Measurements from ENCODE around the gene HFM1.
"Not testable (repeated sequence)": the region's sequence is repeated elsewhere in the genome, so short reads cannot be mapped to it uniquely, and the experiment has no call there.

HFM1 gene

DNA sequence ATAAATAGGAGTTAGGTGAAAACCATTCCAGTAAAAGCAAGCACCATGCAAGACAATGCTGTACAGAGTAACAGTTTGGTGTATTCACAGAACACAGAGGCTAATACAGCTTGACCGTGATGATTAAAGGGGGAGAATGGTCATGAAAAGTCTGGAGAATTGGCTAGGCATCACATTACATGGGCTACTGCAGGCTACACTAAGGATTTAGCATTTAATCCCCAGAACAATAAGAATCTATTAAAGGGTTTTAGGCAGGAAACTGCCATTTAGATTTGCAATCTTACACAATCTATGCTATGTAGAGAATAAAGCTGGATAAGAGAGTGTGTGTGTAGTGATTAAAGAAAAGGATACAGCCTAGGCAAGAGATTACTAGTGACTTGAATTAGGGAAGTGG lies 30.6 kb downstream of the HFM1 start:
- no peak for DNase-seq (ENCODE audit: low read depth in 2 of 2)

DNA sequence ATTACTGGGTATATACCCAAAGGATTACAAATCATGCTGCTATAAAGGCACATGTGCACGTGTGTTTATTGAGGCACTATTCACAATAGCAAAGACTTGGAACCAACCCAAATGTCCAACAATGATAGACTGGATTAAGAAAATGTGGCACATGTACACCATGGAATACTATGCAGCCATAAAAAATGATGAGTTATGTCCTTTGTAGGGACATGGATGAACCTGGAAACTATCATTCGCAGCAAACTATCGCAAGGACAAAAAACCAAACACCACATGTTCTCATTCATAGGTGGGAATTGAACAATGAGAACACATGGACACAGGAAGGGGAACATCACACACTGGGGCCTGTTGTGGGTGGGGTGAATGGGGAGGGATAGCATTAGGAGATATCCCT lies 32.4 kb downstream of the HFM1 start:
- DNase-seq (ENCODE audit: low read depth in 2 of 2), result not testable (repeated sequence)

DNA sequence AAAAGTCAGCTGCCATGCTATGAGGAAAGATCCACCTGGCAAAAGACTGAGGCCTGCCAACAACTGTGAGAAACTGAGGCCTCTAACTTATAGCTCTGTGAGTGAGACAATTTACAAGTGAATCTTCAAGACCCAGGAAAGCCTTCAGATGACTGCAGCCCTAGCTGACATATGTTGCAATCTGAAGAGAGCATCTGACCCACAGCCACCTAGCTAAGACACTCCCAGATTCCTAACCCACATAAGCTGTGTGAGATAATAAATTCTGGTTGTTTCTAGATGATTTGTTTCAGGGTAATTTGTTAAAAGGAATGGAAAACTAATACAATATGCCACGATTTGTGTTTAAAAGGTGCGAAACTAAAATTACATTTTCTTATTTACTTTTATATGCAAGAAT lies 55.1 kb downstream of the HFM1 start:
- DNase-seq (ENCODE audit: low read depth in 2 of 2), result no peak

DNA sequence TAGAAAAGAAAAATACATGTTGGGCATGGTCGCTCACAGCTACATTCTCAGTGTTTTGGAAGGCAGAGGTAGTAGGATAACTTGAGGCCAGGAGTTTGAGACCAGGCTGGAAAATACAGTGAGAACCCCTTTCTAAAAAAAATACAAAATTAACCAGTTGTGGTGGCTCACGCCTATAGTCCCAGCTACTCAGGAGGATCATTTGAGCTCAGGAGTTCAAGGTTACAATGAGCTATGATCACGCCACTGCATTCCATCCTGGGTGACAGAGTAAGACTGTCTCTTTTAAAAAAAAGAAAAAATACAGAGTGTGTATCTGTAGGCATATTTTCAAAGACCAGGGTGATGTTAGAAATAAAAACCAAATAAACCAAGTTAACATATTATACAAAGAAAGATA lies 57.8 kb downstream of the HFM1 start:
- no peak for DNase-seq (ENCODE audit: low read depth in 2 of 2)

DNA sequence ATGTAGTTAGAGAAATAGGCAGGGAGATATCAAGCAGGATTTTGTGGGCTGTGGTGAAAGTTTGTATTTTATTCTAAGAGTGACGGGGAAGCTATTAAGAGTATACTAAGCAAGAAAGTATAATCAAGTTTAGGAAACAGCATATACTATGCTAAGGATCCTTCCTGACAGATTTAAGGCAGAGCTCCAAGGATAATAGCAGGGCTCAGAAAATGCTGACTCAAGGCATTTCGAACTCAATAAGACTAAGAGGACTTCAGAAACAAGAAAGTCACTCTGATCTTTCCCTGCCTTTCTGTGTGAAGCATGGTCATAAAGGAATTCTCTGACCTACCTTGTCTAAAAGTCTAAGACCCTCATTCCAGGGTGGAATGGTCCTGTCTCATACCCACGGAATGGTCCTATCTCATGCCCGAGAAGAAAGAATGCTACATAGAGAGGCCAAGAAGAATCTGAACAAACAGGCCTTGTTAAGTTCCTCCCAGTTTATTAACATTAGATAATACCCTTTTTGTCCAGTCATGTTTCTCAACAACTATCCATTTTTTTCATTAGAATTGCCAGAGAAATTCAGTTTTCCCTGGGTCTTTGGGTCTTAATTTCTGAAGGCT lies 59.1 kb downstream of the HFM1 start:
- DNase-seq (ENCODE audit: low read depth in 2 of 2), result no peak

DNA sequence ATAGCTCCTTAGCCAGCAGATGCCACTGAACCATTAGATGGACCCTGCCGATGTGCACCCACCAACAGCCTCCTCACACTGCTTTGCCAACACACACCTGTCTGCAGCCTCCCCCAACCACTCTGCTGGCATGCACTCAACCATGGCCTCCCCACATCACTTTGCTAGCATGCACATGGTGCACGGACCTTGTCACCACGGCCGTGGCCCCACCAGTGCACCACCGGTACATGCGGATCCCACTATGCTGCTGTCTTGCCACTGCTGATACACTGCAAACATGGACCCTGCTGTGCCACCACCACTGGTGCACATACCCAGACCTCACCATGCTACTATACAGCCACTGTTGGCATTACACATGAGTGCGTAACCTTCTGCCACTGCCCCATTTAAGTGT lies 66.1 kb downstream of the HFM1 start:
- no peak for DNase-seq (ENCODE audit: low read depth in 2 of 2)

DNA sequence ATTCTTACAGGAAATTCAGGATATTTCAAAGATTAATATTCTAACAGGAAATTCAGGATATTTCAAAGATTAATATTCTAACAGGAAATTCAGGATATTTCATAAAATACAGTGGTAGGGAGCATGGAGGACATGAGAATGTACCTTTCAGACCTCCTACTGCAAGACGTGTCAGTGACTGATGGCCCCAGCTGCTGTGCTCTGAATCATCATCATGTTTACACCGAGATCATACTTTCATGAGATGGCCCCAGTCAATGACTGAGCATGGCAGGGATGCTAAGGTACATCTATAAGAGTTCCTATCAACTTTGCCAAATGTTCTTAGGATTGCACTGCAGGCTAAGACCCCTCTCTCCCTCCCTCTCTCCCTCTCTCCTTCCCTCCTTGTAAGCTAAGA lies 69.0 kb downstream of the HFM1 start:
- no peak for DNase-seq (ENCODE audit: low read depth in 2 of 2)

DNA sequence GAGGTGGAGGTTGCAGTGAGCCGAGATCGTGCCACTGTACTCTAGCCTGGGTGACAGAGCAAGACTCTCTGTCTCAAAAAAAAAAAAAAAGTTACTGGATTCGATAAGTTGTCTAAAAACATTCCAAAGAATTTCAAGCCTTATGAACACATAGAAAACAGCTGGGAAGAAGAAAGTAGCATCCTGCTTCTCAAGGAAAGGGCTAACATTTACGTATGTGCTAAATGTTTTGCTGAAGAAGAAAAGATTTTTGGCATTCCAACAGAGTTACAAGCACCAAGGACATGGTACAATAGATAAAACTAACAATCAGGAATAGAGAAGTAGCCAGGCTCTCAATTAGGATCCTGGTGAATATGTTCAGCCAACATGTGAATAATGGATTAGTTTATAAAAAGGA lies 69.8 kb downstream of the HFM1 start:
- DNase-seq (ENCODE audit: low read depth in 2 of 2), result no peak

DNA sequence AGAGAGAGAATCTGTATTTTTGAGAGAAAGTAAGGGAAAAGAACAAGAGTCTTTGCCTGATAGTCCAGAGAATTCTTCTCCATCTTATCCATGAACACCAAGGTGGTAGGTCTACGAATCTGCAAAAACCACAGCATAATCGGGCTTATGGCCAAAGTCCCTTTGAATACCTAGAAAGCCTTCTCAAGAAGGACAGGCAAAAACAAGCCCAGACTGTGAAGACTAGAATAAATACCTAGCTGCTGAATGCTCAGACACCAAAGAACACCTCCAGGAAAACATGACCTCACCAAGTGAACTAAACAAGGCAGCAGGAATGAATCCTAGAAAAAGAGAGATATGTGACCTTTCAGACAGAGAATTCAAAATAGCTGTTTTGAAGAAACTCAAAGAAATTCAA lies 79.2 kb downstream of the HFM1 start:
- no peak for DNase-seq (ENCODE audit: low read depth in 2 of 2)

DNA sequence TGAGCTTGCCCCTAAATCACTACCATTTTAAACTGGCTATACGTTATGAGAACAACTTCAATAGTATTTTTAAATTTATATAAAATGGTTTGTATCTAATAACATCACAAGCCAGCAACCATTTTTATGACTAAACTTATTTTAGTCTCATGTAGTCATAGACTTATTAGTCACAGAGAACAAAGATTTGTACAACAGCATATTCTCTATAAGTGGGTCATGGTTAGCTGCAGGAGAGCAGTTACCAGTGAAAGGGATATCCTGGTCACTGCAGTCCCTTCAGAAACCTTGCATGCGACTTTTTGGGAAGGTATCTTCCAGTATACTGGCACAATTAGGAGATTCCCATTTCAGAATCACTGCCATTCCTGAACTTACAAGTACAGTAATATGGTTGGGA lies 90.0 kb downstream of the HFM1 start:
- DNase-seq (ENCODE audit: low read depth in 2 of 2), result no peak

DNA sequence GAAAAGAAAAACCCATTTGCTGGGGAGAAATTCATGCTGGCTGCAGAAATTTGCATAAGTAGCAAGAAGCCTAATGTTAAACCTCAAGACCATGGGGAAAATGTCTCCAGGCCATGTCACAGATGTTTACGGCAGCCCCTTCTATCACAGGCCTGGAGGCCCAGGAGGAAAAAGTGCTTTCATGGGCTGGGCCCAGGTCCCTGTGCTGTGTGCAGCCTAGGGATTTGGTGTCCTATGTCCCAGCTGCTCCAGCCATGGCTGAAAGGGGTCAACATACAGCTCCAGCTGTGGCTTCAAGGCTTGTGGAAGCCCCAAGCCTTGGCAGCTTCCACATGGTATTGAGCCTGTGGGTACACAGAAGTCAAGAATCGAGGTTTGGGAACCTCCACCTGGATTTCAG lies 93.0 kb downstream of the HFM1 start:
- DNase-seq (ENCODE audit: low read depth in 2 of 2), result no peak

DNA sequence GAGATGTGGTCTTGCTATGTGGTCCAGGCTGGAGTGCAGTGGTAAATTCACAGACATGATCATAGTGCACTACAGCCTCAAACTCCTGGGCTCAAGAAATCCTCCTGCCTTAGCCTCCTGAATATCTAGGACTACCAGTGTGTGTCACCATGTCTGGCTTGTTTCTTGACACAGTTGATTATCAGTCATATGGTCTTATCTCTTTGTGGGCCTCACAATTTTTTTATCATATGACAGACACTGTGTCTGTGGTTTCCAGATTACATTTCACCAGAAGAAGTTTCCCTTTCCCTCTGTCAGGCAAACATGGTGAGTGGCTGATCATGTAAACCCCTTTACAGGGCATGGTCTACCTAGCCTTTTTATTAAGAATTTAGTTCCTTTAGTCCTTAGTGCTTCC lies 96.1 kb downstream of the HFM1 start:
- DNase-seq (ENCODE audit: low read depth in 2 of 2), result no peak

DNA sequence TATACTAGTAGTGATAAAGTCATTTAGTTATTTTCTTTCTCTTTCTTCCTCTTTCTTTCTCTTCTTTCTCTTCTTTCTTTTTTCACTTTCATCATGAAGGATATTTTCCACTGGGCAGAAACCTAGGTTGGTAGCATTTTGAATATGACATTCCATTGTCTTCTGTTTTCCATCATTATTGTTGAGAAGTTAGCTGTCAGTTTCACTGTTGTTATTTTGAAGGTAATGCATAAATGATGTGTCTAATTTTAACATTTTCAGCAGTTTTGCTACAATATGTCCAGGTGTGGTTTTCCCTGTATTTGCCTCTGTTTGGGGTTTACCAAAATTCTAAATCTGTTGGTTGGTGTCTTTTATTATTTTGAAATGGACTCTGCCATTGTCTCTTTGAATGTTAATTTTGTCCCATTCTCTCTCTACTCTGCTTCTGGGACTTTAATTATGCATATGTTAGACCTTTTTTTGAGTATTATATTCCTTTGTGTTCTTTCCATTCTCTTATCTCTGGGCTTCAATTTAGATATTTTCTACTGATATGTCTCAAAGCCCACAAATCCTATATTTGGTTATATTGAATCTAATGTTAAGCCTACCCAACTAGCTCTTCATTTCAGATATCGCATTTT lies 96.7 kb downstream of the HFM1 start:
- DNase-seq (ENCODE audit: low read depth in 2 of 2), result no peak

DNA sequence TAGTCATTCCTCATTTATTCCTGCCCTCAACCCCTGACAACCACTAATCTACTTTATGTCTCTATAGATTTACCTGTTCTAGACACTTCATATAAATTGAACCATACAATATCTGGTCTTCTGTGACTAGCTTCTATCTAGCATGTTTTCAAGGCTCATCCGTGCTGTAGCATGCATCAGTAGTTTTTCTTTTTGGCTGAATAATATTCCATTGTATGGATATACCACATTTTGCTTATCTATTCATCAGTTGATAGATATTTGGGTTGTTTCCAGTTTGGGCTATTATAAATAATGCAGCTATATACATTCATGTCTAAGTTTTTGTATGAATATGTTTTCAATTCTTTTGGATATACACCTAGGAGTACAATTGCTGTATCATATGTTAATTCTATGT lies 101.5 kb downstream of the HFM1 start:
- DNase-seq (ENCODE audit: low read depth in 2 of 2), result no peak

DNA sequence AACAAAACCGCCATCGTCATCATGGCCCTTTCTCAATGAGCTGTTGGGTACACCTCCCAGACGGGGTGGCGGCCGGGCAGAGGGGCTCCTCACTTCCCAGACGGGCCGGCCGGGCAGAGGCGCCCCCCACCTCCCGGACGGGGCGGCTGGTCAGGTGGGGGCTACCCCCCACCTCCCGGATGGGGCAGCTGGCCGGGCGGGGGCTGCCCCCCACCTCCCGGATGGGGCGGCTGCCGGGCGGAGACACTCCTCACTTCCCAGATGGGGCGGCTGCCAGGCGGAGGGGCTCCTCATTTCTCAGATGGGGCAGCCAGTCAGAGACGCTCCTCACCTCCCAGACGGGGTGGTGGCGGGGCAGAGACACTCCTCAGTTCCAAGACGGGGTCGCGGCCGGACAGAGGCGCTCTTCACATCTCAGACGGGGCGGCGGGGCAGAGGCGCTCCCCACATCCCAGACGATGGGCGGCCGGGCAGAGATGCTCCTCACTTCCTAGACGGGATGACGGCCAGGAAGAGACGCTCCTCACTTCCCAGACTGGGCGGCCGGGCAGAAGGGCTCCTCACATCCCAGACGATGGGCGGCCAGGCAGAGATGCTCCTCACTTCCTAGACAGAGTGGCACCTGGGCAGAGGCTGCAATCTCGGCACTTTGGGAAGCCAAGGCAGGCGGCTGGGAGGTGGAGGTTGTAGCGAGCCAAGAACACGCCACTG lies 115.6 kb downstream of the HFM1 start:
- DNase-seq (ENCODE audit: low read depth in 2 of 2), result not testable (repeated sequence)

DNA sequence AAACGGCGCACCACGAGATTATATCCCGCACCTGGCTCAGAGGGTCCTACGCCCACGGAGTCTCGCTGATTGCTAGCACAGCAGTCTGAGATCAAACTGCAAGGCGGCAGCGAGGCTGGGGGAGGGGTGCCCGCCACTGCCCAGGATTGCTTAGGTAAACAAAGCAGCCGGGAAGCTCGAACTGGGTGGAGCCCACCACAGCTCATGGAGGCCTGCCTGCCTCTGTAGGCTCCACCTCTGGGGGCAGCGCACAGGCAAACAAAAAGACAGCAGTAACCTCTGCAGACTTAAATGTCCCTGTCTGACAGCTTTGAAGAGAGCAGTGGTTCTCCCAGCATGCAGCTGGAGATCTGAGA lies 117.7 kb downstream of the HFM1 start:
- DNase-seq (ENCODE audit: low read depth in 2 of 2), result not testable (repeated sequence)

DNA sequence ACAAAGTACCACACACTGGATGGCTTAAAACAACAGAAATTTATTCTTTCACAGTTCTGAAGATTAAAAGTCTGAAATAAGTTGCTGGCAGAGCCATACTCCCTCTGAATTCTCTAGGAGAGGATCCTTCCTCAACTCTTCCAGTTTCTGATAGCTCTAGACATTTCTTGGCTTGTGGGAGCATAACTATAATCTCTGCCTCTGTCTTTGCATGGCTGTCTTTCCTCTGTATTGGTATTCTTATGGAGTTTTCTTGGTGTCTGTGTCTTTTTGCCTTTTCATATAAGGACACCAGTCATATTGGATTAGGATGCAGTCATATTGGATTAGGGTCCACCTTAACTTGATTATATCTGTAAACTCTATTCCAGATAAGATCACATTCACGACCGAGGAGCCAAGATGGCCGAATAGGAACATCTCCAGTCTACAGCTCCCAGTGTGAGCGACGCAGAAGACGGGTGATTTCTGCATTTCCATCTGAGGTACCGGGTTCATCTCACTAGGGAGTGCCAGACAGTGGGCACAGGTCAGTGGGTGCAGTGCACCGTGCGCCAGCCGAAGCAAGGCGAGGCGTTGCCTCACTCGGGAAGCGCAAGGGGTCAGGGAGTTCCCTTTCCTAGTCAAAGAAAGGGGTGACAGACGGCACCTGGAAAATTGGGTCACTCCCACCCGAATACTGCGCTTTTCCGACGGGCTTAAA lies 118.2 kb downstream of the HFM1 start:
- not testable (repeated sequence) for DNase-seq (ENCODE audit: low read depth in 2 of 2)

DNA sequence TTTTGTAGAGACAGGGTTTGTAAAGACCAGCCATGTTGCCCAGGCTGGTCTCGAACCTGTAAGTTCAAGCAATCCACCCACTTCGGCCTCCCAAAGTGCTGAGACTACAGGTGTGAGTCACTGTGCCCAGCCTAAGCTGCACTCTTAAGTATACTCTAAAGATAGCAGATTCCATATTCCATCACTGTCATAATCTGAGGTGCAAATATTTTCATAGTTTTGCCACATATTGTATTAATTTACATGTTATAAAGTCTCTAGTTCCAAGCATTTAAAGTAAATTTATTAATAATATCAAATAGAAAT lies 121.3 kb downstream of the HFM1 start:
- DNase-seq (ENCODE audit: low read depth in 2 of 2), result no peak

DNA sequence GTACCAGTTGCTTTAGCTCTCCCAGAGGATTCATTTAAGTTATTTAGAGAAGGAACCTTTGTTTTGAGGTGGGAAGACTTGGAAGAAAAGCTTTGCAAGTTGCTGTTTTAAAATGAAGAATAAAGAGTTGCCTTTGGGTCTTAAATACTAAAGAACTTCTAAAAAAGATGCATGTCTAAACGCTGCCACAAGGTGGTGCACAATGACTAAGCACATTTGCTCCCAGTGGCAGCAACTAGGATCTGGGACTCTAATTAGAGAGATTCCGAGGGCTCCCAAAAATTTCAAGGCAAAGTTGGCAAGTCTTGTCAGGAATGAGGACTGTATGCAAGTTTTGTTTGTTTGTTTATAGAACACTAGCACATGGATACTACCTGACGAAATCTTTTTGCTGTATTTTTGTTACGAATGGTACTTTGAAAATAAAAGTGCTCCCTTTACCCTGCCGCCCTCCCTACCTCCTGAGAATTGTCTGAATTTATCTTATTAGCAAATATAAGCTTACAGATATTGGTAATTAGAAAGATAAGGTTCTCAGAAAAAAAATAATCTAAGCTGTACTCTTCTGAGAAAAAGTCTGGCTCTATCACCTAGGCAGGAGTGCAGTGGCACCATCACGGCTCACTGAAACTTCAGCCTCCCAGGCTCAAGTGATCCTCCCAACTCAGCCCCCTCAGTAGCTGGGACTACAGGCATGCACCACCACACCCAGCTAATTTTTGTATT lies 121.8 kb downstream of the HFM1 start:
- peak; percentile 17 to 26 for DNase-seq (ENCODE audit: low read depth in 2 of 2)

DNA sequence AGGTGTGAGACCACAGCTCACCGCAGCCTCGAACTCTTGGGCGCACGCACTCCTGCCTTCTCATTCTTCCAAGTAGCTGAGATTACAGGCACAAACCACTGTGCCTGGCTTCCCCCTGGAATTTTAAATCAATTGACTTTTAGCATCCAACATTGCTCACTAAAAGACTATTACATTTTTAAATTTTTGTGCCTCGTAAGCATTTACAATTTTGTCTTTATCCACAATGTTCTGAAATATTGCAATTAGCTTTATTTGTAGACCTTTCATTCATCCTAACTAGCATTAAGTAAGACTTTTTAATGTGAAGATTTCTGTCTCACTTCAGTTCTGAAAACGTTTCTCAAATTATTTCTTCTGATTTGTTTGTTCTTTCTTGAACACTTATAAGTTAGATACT lies 122.9 kb downstream of the HFM1 start:
- no peak for DNase-seq (ENCODE audit: low read depth in 2 of 2)

DNA sequence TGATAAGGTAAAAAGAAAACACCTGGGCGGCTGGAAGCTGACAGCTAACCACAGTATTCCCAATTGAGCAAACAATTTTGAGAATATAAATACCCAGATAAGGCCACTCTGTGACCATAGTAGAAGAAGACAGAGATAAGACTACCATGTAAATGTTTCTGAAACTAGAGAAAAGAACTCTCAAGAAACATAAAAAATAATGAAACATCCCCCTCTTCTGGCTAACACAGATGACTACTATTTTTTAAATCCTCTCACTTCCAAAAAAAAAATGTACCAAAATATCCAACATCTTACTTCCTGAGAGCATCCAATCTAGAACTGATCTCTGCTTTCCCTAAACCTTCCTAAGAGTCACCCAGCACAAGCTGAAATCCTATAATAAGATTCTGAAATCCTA lies 125.9 kb downstream of the HFM1 start:
- no peak for DNase-seq (ENCODE audit: low read depth in 2 of 2)

DNA sequence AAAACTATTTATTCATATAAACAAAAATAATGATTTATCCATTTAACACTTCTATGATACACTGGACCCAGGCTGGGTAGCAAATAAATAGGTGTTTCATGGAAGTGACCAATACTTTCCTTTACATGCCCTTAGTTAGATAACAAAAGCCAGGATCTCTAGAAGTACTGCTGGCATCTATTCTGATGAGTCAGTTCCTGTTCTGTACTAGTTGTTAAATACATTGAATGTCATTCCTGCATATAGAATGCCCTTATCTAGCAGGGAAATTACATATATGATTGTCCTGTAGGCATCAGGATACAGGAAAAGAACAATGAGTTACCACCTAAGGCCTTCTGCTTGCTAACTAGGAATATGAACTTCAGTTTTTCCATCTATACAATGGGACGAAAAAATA lies 130.8 kb downstream of the HFM1 start:
- DNase-seq (ENCODE audit: low read depth in 2 of 2), result no peak

Measured in stimulated activated CD4-positive, alpha-beta T cell treated with anti-CD3 and anti-CD28 coated beads, Interleukin-12 subunit alpha, Interleukin-12 subunit beta, amount 100 ng/mL, for 24 hours (primary cell).